NT2/D1 (cell line): Measurements from ENCODE around the gene NXPH3.

Experiments used
- DNase-seq: peaks from one replicate; pipeline ENCODE4 v3.0.0-alpha.2; 2011; ENCODE audit warnings: low read depth, low spot score
- H3K27me3 ChIP-seq: 2 replicates; pipeline ENCODE4 v1.6.0; 2011; ENCODE audit warnings: mild to moderate bottlenecking; ENCODE audit not compliant: insufficient read length, insufficient read depth
- H3K36me3 ChIP-seq: 2 replicates; pipeline ENCODE4 v1.6.1; 2011; ENCODE audit warnings: mild to moderate bottlenecking, low read length, mixed read lengths; ENCODE audit not compliant: insufficient read depth, insufficient read length
- H3K4me1 ChIP-seq: 2 replicates; pipeline ENCODE4 v1.5.1; 2011; ENCODE audit not compliant: insufficient read depth, insufficient read length
- H3K4me3 ChIP-seq: 2 replicates; pipeline ENCODE4 v1.5.1; 2011; ENCODE audit warnings: low read depth; ENCODE audit not compliant: insufficient read length
- H3K9ac ChIP-seq: 2 replicates; pipeline ENCODE4 v1.6.0; 2011; ENCODE audit warnings: low read depth; ENCODE audit not compliant: insufficient read length
- H3K9me3 ChIP-seq: 2 replicates; pipeline ENCODE4 v1.5.1; 2011; ENCODE audit warnings: mild to moderate bottlenecking, low read length; ENCODE audit not compliant: insufficient read depth
- SUZ12 ChIP-seq: IDR thresholded peaks from 2 replicates; pipeline ENCODE4 v1.6.1; 2011; ENCODE audit not compliant: insufficient read length, insufficient read depth; ENCODE audit errors: extremely low read depth
- YY1 ChIP-seq: IDR thresholded peaks from 2 replicates; pipeline ENCODE4 v1.6.1; 2011; ENCODE audit not compliant: insufficient read length, insufficient read depth
- ZNF274 ChIP-seq: IDR thresholded peaks from 2 replicates; pipeline ENCODE4 v1.6.1; 2011; ENCODE audit warnings: mild to moderate bottlenecking, low read depth, low read length

The NXPH3 gene

GRCh38 chr17:49579522-49579921 lies 3.9 kb downstream of the NXPH3 start:
- H3K4me1 ChIP-seq = peaks cover 27% of the 10 kb centered on the region
- no peak for DNase-seq
- no peak for TF ChIP-seq ZNF274
- no peak for TF ChIP-seq YY1
- no peak for TF ChIP-seq SUZ12

GRCh38 chr17:49580055-49580721 lies 4.5 kb downstream of the NXPH3 start:
- Histone ChIP-seq H3K9me3 (no peaks in the 10 kb centered on the region), H3K4me1 (peaks cover 22% of the 10 kb centered on the region), H3K4me3 (no peak overlapping the region), H3K36me3 (no peaks in the 10 kb centered on the region), H3K27me3 (peaks cover 21% of the 10 kb centered on the region), H3K9ac (no peak overlapping the region)
- TF ChIP-seq YY1 (no peak), ZNF274 (no peak), SUZ12 (no peak)
- no peak for DNase-seq

More at GRCh38 chr17:49579522-49579921, 3.9 kb downstream of the NXPH3 start:
- H3K9ac ChIP-seq = no peak overlapping the region
- no peaks in the 10 kb centered on the region for H3K36me3 ChIP-seq
- H3K9me3 ChIP-seq = no peaks in the 10 kb centered on the region
- H3K4me3 ChIP-seq = no peak overlapping the region
- H3K27me3 ChIP-seq = peaks cover 21% of the 10 kb centered on the region

- Histone ChIP-seq H3K4me1 (peaks cover 20% of the 10 kb centered on the region), H3K36me3 (no peaks in the 10 kb centered on the region), H3K4me3 (no peak overlapping the region), H3K9me3 (no peaks in the 10 kb centered on the region), H3K9ac (peak overlapping the region; percentile 17), H3K27me3 (peaks cover 21% of the 10 kb centered on the region)
- no peak for DNase-seq
- TF ChIP-seq YY1 (no peak), ZNF274 (no peak), SUZ12 (no peak)
Measured at GRCh38 chr17:49580981-49581647, 5.4 kb downstream of the NXPH3 start.

- peaks cover 20% of the 10 kb centered on the region for H3K4me1 ChIP-seq
- no peaks in the 10 kb centered on the region for H3K36me3 ChIP-seq
- DNase-seq = no peak
- peak overlapping the region; percentile 17 for H3K9ac ChIP-seq
- no peaks in the 10 kb centered on the region for H3K9me3 ChIP-seq
- no peak overlapping the region for H3K4me3 ChIP-seq
- TF ChIP-seq SUZ12 (no peak), ZNF274 (no peak), YY1 (no peak)
- peaks cover 21% of the 10 kb centered on the region for H3K27me3 ChIP-seq
Measured at GRCh38 chr17:49581648-49581998, 6.0 kb downstream of the NXPH3 start.

GRCh38 chr17:49582055-49582722 lies 6.5 kb downstream of the NXPH3 start:
- no peak overlapping the region for H3K4me3 ChIP-seq
- H3K27me3 ChIP-seq = peaks cover 18% of the 10 kb centered on the region
- peaks cover 17% of the 10 kb centered on the region for H3K4me1 ChIP-seq
- DNase-seq = no peak
- TF ChIP-seq ZNF274 (no peak), YY1 (no peak), SUZ12 (no peak)
- H3K9ac ChIP-seq = no peak overlapping the region
- no peaks in the 10 kb centered on the region for H3K36me3 ChIP-seq
- no peaks in the 10 kb centered on the region for H3K9me3 ChIP-seq

GRCh38 chr17:49582789-49583188 lies 7.1 kb downstream of the NXPH3 start:
- DNase-seq = no peak

GRCh38 chr17:49583226-49583625 lies 7.6 kb downstream of the NXPH3 start:
- Histone ChIP-seq H3K4me1 (peaks cover 12% of the 10 kb centered on the region), H3K36me3 (no peaks in the 10 kb centered on the region), H3K4me3 (no peak overlapping the region), H3K27me3 (peaks cover 8% of the 10 kb centered on the region), H3K9ac (no peak overlapping the region), H3K9me3 (no peaks in the 10 kb centered on the region)
- TF ChIP-seq YY1 (no peak), ZNF274 (no peak), SUZ12 (no peak)
- no peak for DNase-seq

More at GRCh38 chr17:49582789-49583188, 7.1 kb downstream of the NXPH3 start:
- Histone ChIP-seq H3K4me3 (no peak overlapping the region), H3K9me3 (no peaks in the 10 kb centered on the region), H3K4me1 (peaks cover 15% of the 10 kb centered on the region), H3K36me3 (no peaks in the 10 kb centered on the region), H3K9ac (no peak overlapping the region), H3K27me3 (peaks cover 12% of the 10 kb centered on the region)
- TF ChIP-seq ZNF274 = no peak
- TF ChIP-seq SUZ12 = no peak
- TF ChIP-seq YY1 = no peak
